GM21723 (cell line): Measurements from ENCODE around the gene AGBL5.

Source experiments
- ATAC-seq: cut with Tn5 transposase; IDR thresholded peaks from one replicate; pipeline ENCODE4 v1.9.1; 2021; ENCODE audit warnings: mild to moderate bottlenecking, moderate library complexity; ENCODE audit not compliant: unreplicated experiment

The AGBL5 gene

DNA sequence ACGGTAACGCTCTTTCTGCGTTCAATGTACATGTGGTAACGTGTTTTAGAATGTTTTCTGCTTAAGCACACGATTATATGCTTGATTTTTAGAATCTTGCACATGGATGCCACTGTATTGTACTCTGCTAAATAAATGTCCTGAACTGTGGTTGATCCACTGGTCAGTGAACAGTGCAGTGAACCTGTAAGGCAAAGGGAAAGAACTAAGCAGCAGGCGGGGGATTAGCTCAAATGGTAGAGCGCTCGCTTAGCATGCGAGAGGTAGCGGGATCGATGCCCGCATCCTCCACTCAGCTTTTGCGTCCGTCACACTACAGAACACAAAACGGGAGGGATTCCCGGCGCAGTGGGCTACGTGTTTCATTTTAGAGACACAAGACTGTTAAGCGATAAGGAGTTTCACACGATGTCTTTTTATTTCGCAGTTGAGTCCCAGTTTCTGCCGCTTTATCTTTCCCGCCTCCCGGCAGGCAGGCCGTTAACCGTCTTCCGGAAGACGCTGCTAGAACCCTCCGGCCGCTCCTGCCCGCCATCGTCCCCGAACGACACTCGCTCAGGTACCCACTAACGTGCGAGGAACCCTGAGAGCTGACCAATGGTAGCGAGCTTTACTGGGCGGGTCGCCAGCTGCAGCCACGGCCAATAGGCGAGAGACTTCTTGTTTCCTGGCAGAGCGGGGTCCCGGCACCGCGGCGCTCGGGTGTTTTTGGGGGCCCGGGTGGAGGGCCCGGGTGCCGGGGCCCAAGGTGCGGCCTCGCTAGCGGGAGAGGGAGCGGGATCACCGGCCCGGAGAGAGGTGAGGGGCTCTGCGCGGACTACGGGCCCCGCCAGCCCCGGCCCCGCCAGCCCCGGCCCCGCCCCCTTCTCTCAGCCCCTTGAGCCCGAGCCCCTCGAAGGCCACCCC lies at the start of gene AGBL5:
Gene AGBL5, plus strand, starts transcription at position 673 of the 906 bp plus-strand sequence. CDS start 1,291 bp downstream, outside the sequence.
- peak; percentile 76 for ATAC-seq

DNA sequence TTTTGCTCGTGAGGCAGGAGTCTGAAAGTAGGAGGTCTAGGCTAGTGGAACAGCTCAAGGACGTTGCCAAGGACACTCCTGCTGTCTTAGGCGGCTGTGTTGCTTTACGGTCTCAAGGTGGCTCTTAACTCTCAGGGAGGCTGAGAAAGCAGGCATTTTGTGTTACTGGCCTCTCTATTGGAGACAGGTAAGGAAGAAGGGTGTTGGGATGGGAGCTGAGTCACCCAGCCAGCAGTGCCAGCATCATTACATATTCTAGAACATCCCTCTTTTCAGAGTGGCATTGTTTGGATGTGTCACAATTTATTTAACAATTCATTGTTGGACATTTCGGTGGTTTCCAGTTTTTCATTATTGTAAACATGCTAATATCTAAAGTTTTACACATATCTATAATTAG lies 49.5 kb upstream of the AGBL5 start:
- ATAC-seq, result no peak

GRCh38 chr2:27003007-27003406 lies 48.5 kb upstream of the AGBL5 start:
- ATAC-seq, result no peak

- ATAC-seq, result no peak
Measured at GRCh38 chr2:27003857-27004256, 47.6 kb upstream of the AGBL5 start.

GRCh38 chr2:27006602-27007415 lies 44.7 kb upstream of the AGBL5 start:
- ATAC-seq, result no peak

DNA sequence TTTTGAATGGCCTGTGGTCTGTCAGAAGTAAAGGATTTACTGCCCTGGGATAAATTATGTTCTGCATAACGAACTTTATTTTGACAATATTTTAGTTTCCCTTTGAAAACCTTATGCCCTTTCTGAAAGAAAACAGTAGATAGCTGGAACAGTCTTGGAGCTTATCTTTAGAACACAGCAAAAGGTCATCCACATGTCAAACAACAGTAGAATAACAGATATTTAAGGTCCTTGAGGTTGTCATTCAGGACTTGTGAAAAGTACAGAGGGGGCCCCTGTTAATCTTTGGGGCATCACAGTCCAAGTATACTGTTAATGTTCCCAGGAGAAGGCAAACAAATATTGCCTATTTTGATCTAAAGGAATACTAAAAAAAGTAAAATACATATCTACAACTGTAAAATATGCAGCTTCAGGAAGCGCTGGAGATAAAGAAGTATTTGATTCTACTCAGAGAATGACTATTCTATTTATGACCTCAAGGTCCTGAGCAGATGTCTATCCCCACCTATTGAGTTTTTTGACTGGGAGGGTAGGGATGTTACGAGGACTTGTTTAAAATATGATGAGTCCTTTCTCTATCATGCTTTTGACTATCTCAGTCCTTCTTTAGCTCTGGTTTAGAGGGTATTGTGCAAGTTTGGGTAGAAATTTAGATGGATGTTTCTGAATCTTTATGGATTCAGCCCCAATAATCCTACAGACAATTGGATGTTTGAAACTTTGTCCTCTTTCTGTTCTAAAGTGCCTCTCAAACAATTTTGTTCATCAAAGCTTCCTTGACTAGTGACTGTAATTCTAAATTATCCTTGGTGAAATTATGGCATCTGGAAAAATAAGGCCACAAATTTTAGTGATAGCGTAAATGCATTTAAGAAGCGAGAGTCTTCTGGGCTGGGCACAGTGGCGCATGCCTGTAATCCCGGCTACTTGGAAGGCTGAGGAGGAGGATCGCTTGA lies 43.8 kb upstream of the AGBL5 start:
- no peak for ATAC-seq

DNA sequence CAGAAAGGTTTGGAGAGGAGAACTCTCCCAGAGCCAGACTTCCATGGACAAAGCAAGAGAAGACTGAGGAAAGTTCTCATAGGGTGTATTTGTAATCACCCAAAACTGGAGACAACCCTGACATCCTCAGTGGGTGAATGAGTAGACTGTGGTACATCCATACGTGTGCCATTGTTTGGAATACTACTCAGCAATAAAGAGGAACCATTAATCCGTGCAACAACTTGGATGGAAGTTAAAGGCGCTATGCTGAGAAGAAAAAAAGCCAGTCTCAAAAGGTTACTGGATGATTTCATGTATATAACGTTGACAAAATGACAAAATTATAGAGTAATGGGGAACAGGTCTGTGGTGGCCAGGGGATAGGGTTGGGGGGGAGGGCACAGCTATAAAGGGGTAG lies 42.8 kb upstream of the AGBL5 start:
- no peak for ATAC-seq

- ATAC-seq, result no peak
Measured at GRCh38 chr2:27009083-27009482, 42.4 kb upstream of the AGBL5 start.

- no peak for ATAC-seq
Measured at GRCh38 chr2:27009716-27010115, 41.8 kb upstream of the AGBL5 start.

GRCh38 chr2:27010139-27010538 lies 41.3 kb upstream of the AGBL5 start:
- no peak for ATAC-seq

DNA sequence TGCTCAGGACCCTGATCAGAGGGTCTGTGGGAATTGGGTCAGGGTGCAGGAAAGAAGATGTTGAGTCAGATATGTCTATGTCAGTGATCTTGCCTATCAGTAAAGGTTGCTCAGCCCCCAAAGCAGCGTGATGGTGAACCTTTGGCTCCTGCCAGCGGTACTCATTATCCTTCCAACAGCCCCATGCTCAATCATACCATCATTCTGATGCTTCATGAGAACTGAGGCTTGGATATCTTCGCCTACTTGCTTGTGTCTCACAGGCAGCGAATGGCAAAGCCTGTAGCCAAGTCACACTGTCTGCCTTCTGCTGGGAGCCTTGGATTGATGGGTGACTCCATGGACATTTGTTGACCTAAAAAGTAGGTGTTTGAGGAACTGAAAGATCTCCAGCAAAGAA lies 37.7 kb upstream of the AGBL5 start:
- no peak for ATAC-seq

- no peak for ATAC-seq
Measured at GRCh38 chr2:27014771-27015433, 36.6 kb upstream of the AGBL5 start.

- no peak for ATAC-seq
Measured at GRCh38 chr2:27016801-27017325, 34.6 kb upstream of the AGBL5 start.

GRCh38 chr2:27018142-27018541 lies 33.3 kb upstream of the AGBL5 start:
- ATAC-seq, result no peak

DNA sequence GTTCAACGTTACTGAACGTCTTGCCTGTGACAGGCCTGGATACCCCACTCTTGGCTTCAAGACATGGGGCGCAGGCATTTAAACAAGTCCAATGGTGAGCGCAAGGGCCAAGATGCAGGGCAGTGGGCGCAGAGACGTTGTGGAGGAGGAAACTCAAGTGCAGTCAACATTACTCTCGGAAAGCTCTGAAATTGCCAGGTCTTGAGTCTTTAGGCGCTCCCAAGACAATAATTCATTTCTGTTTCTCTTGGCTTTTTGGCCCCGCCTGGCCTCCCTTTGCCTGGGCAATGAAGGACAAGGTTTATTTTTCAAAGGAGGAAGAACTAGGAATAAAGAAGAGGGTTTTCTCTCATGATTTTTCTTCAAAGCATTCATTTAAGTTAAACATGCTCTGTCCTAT lies 32.0 kb upstream of the AGBL5 start:
- no peak for ATAC-seq

- ATAC-seq, result no peak
Measured at GRCh38 chr2:27019931-27020855, 31.3 kb upstream of the AGBL5 start.

DNA sequence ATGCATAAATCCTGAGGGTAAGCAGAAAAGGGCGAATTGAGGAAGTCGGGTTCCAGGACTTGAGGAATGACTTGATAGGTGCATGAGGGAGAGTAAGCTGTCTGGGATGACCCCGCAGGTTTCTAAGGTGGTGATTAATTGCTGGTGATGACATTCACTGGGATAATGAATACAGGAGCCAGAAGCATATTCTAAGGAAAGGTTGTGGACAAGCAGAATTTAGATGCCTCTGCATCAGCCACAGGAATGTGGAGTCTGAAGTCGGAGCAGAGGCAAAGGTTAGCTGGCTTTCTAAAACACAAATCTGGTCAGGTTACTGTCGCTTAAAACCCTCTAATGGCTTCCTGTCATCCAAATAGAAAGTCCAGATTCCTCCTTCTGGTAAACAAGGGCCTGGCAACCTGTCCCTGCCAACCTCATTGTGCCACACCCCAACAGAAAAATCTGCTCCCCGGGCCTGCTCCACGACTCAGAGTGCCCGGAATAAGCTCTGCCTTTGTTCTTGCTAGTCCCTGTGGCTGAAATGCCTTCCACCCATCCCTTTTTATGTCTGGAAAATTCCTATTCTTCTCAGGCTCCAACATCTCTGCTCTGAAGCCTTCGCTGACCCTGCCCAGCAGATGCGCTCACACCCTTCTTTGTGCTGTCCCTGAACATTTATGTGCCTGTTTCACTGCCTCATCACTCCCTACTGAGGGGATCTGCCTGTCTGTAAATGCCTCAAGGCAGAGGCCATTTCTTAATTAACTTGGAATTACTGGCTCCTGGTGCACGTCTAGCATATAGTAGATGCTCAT lies 30.0 kb upstream of the AGBL5 start:
- ATAC-seq, result no peak

DNA sequence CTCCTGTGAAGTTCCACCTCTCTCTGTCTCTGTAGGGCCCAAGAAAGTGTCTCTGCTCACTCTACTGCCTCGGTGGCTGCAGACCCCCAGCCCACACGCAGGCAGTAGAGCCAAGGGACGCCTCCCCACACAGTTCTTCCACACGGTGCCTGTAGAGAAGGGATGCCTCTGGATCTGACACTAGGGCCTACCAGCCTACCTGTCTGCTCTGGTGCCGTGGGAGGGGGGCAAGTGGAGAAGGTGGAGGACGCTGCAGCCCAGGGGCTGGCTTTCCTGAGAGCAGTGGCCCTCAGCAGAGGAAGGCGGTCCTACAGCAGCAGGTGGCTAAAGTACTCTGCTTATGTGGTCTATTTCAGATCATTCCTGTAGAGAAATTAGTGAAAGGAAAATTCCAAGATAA lies 27.7 kb upstream of the AGBL5 start:
- ATAC-seq, result no peak
